ENCODE results near the gene PPP1R14C.

Gene PPP1R14C

DNA sequence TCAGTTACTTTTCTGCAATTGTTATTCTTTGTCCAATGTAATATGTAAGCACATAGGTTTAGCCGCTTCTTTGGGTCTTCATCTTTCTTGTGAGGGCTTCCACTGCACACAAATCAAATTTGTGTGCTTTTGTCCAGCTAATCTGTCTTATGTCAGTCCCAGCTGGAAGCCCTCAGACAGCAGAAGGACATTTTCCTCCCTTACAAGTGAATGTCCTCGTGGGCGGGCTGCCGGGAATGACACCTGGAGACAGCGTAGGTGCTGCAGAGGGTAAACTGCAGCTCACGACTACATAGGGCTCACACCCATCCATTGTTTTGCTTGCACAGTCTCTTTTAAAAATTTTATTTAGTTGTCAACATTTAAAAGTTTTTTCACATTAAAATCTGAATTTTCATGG is 24.6 kb upstream of the PPP1R14C start:
- Histone ChIP-seq H3K9me3 (ENCODE audit: control insufficient read depth in 2 of 2, low read length in 2 of 2) (peaks cover 0 to 2% of the 10 kb centered on the region in 2 donors), H3K9ac (ENCODE audit: low read length in 2 of 2) (no peak overlapping the region), H3K4me1 (ENCODE audit: control insufficient read depth, insufficient read depth, low read length) (no peaks in the 10 kb centered on the region), H3K27ac (ENCODE audit: low read length) (no peak overlapping the region), H3K36me3 (ENCODE audit: control insufficient read depth in 2 of 2, insufficient read depth in 2 of 2, low read length in 2 of 2) (no peaks in the 10 kb centered on the region), H3K27me3 (ENCODE audit: control insufficient read depth in 1 of 2, insufficient read depth in 2 of 2, low read length in 2 of 2) (no peaks in the 10 kb centered on the region), H3K4me3 (ENCODE audit: low read length in 2 of 2) (no peak overlapping the region)

DNA sequence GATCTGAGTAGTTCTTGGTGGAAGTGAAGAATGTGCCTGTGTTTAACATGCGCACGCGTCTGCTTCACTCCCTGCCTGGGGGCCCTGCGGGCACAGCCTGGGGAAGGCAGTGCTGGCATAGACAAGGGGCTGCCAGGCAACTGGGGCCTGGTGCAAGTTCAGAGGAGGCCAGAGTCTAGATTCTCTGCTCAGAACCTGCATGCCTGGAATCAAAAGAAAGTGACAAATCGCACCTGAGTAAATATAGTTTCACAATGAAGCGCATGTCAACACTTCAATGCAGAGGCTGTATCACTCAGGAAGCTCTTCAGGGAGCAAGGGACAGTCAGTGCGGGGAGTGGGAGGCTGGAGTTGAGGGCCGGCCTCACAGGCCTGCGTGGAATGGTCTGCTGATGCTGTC is 24.2 kb upstream of the PPP1R14C start:
- no peaks in the 10 kb centered on the region for H3K27me3 ChIP-seq (ENCODE audit: control insufficient read depth in 1 of 2, insufficient read depth in 2 of 2, low read length in 2 of 2)
- H3K36me3 ChIP-seq (ENCODE audit: control insufficient read depth in 2 of 2, insufficient read depth in 2 of 2, low read length in 2 of 2), result no peaks in the 10 kb centered on the region
- H3K4me1 ChIP-seq (ENCODE audit: control insufficient read depth, insufficient read depth, low read length), result no peaks in the 10 kb centered on the region
- no peak overlapping the region for H3K4me3 ChIP-seq (ENCODE audit: low read length in 2 of 2)
- no peak overlapping the region for H3K27ac ChIP-seq (ENCODE audit: low read length)
- no peaks in the 10 kb centered on the region for H3K9me3 ChIP-seq (ENCODE audit: control insufficient read depth in 2 of 2, low read length in 2 of 2)
- no peak overlapping the region for H3K9ac ChIP-seq (ENCODE audit: low read length in 2 of 2)

DNA sequence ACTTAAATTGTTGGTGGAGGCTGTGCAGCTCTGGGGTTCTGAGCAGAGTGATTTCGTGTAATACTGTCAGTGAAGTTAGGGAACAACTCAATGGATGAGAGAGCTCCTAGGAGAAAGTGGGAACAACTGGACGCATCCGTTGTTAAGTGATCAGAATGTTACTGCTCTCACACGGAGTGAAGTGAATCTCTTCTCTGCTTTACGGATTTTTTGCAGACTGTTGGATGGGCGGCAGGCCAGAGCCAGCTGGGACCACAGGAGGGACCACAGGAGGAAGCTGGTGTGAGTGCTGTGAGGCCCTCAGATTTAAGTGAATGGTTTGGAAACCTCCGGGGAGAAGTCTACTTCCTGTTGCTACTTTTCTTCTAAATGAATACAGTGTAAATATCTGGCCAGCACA is 23.7 kb upstream of the PPP1R14C start:
- H3K4me3 ChIP-seq (ENCODE audit: low read length in 2 of 2), result no peak overlapping the region
- no peaks in the 10 kb centered on the region for H3K9me3 ChIP-seq (ENCODE audit: control insufficient read depth in 2 of 2, low read length in 2 of 2)
- H3K9ac ChIP-seq (ENCODE audit: low read length in 2 of 2), result no peak overlapping the region
- no peaks in the 10 kb centered on the region for H3K36me3 ChIP-seq (ENCODE audit: control insufficient read depth in 2 of 2, insufficient read depth in 2 of 2, low read length in 2 of 2)
- H3K27ac ChIP-seq (ENCODE audit: low read length), result no peak overlapping the region
- no peaks in the 10 kb centered on the region for H3K27me3 ChIP-seq (ENCODE audit: control insufficient read depth in 1 of 2, insufficient read depth in 2 of 2, low read length in 2 of 2)
- H3K4me1 ChIP-seq (ENCODE audit: control insufficient read depth, insufficient read depth, low read length), result no peaks in the 10 kb centered on the region

DNA sequence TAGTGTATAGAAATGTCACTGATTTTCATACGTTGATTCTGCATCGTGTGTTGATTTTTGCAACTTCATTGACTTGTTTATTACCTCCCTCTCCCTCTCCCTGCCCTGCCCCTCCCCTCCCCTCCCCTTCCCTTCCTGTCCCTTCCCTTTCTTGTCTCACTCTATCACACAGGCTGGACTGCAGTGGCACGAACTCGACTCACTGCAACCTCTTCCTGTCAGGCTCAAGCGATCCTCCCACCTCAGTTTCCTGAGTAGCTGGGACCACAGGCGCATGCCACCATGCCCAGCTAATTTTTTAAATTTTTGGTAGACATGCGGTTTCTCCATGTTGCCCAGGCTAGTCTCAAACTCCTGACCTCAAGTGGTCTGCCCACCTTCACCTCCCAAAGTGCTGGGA is 19.2 kb upstream of the PPP1R14C start:
- Histone ChIP-seq H3K36me3 (ENCODE audit: control insufficient read depth in 2 of 2, insufficient read depth in 2 of 2, low read length in 2 of 2) (no peaks in the 10 kb centered on the region), H3K27ac (ENCODE audit: low read length) (no peak overlapping the region), H3K4me3 (ENCODE audit: low read length in 2 of 2) (no peak overlapping the region), H3K27me3 (ENCODE audit: control insufficient read depth in 1 of 2, insufficient read depth in 2 of 2, low read length in 2 of 2) (peaks cover 0 to 2% of the 10 kb centered on the region in 2 donors), H3K9me3 (ENCODE audit: control insufficient read depth in 2 of 2, low read length in 2 of 2) (no peaks in the 10 kb centered on the region), H3K9ac (ENCODE audit: low read length in 2 of 2) (no peak overlapping the region), H3K4me1 (ENCODE audit: control insufficient read depth, insufficient read depth, low read length) (no peaks in the 10 kb centered on the region)

DNA sequence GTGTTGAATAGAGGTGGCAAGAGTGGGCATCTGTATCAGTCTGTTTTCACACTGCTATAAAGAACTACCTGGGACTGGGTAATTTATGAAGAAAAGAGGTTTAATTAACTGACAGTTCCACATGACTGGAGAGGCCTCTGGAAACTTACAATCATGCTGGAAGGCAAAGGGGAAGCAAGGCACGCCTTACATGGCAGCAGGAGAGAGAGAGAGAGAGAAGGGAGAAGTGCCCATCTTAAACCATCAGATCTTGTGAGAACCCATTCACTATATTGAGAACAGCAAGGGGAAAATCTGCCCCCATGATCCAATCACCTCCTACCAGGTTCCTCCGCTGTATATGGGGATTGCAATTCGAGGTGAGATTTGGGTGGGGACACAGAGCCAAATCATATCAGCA is 18.6 kb upstream of the PPP1R14C start:
- H3K9me3 ChIP-seq (ENCODE audit: control insufficient read depth in 2 of 2, low read length in 2 of 2), result no peaks in the 10 kb centered on the region
- H3K9ac ChIP-seq (ENCODE audit: low read length in 2 of 2), result no peak overlapping the region
- no peak overlapping the region for H3K4me3 ChIP-seq (ENCODE audit: low read length in 2 of 2)
- no peaks in the 10 kb centered on the region for H3K4me1 ChIP-seq (ENCODE audit: control insufficient read depth, insufficient read depth, low read length)
- no peaks in the 10 kb centered on the region for H3K36me3 ChIP-seq (ENCODE audit: control insufficient read depth in 2 of 2, insufficient read depth in 2 of 2, low read length in 2 of 2)
- no peak overlapping the region for H3K27ac ChIP-seq (ENCODE audit: low read length)
- H3K27me3 ChIP-seq (ENCODE audit: control insufficient read depth in 1 of 2, insufficient read depth in 2 of 2, low read length in 2 of 2), result peaks cover 0 to 2% of the 10 kb centered on the region in 2 donors

DNA sequence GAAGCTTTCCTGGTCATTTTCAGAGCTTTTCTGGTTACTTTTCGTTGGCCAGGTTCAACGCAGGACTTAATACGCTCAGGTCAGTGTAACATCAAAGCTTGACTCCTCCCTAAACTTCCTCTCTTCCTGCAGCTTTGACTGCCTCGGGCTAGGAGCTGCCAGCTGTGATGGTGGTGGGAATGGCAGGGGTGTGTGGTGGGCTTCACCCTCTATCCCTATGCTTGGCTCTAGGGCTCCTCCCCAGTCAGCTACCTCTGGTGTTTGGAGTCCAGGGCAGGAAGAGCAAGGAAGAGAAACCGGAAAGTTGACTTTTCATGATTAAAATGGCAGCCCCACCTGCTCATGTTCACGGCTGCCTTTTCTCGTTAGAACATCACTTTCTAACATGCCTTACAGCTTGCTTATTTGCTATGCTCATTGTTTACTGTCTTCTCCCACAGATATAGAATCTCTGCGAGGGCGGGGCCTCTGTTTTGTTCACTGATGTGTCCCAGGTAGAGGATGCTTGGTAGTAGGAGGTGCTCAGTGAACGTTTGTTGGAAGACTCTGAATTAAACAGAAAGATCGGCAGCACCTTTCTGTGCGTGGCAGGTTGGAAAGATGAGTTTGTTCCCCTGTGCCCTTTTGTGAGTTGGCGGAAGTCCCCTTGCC is 16.1 kb upstream of the PPP1R14C start:
- H3K27me3 ChIP-seq (ENCODE audit: control insufficient read depth in 1 of 2, insufficient read depth in 2 of 2, low read length in 2 of 2), result peaks cover 0 to 2% of the 10 kb centered on the region in 2 donors
- H3K9me3 ChIP-seq (ENCODE audit: control insufficient read depth in 2 of 2, low read length in 2 of 2), result no peaks in the 10 kb centered on the region
- H3K9ac ChIP-seq (ENCODE audit: low read length in 2 of 2), result no peak overlapping the region
- no peaks in the 10 kb centered on the region for H3K4me1 ChIP-seq (ENCODE audit: control insufficient read depth, insufficient read depth, low read length)
- H3K4me3 ChIP-seq (ENCODE audit: low read length in 2 of 2), result no peak overlapping the region
- H3K27ac ChIP-seq (ENCODE audit: low read length), result no peak overlapping the region
- no peaks in the 10 kb centered on the region for H3K36me3 ChIP-seq (ENCODE audit: control insufficient read depth in 2 of 2, insufficient read depth in 2 of 2, low read length in 2 of 2)

DNA sequence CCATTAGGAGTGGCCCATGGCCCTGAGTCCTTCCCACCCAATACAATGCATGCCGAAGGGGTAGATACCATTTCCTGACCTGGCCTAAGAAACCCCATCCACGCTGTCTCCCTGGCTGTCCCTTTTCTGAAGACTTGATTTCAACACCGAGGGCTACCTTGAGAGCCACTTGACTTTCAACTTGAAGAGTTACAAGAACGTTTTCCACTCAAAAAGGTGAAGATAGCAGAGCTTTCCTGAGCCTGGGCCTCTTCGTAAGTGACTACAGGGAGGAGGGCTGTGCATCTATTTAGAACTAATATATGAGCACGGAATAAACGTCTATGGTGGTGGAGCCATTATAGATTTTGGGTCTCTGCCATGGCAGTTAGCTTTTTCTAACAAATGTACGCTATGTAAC is 14.4 kb upstream of the PPP1R14C start:
- H3K4me1 ChIP-seq (ENCODE audit: control insufficient read depth, insufficient read depth, low read length), result no peaks in the 10 kb centered on the region
- H3K4me3 ChIP-seq (ENCODE audit: low read length in 2 of 2), result no peak overlapping the region
- no peaks in the 10 kb centered on the region for H3K9me3 ChIP-seq (ENCODE audit: control insufficient read depth in 2 of 2, low read length in 2 of 2)
- H3K9ac ChIP-seq (ENCODE audit: low read length in 2 of 2), result no peak overlapping the region
- H3K27me3 ChIP-seq (ENCODE audit: control insufficient read depth in 1 of 2, insufficient read depth in 2 of 2, low read length in 2 of 2), result peaks cover 0 to 2% of the 10 kb centered on the region in 2 donors
- no peaks in the 10 kb centered on the region for H3K36me3 ChIP-seq (ENCODE audit: control insufficient read depth in 2 of 2, insufficient read depth in 2 of 2, low read length in 2 of 2)
- H3K27ac ChIP-seq (ENCODE audit: low read length), result no peak overlapping the region

DNA sequence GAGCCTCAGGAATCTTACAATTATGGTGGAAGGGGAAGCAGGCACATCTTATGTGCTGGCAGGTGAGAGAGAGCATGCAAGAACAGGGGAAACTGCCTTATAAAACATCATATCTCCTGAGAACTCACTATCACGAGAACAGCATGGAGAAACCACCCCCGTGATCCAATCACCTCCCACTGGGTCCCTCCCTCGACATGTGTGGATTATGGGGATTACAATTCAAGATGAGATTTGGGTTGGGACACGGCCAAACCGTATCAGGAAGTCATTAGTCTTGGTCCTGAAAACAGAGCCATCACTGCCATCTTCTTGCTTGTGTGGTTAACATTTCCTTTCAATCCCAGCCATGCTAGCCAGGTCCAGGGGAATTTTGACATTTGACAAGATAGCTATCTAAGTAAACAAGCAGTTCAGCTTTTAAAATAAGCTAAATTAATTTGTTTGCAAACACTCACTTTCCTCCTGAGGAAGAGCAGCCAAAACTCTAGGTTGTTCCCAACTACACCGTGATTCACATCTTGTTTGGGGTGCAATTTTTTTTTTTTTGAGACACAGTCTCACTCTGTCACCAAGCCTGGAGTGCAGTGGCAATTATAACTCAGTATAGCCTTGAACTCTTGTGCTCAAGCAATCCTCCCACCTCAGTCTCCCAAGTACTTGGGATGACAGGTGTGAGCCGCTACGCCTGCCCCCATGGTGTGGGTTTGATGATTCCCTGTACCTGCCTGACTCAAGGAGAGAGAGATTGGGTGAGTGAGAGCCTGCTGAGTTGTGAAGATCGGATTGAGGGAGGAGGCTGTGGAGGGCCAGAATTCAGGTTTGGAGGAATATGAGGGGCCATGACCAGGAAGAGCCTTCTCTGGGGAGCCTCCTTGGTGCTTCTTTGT is 13.0 kb upstream of the PPP1R14C start:
- H3K27me3 ChIP-seq (ENCODE audit: control insufficient read depth in 1 of 2, insufficient read depth in 2 of 2, low read length in 2 of 2), result peaks cover 0 to 2% of the 10 kb centered on the region in 2 donors
- no peak overlapping the region for H3K27ac ChIP-seq (ENCODE audit: low read length)
- H3K36me3 ChIP-seq (ENCODE audit: control insufficient read depth in 2 of 2, insufficient read depth in 2 of 2, low read length in 2 of 2), result no peaks in the 10 kb centered on the region
- H3K9ac ChIP-seq (ENCODE audit: low read length in 2 of 2), result no peak overlapping the region
- H3K4me3 ChIP-seq (ENCODE audit: low read length in 2 of 2), result no peak overlapping the region
- no peaks in the 10 kb centered on the region for H3K4me1 ChIP-seq (ENCODE audit: control insufficient read depth, insufficient read depth, low read length)
- no peaks in the 10 kb centered on the region for H3K9me3 ChIP-seq (ENCODE audit: control insufficient read depth in 2 of 2, low read length in 2 of 2)

DNA sequence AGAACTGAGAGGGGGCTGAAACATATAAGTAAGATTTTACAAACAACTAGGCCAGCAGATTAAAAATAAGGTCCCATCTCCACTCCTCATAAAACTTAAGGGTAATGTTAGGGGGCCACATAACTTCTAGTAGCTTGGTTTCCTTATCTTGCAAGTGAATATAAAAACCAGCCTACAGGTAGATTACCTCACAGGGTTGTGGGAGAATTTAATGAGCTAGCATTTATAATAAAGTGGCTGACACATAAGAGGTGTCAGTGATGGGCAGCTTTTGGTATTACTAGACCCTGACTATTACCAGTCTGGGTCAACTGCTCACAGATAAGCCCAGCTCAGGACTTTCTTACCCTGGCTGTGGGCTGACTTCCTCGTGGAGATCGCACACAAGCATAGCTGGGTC is 9.2 kb upstream of the PPP1R14C start:
- Histone ChIP-seq H3K4me3 (ENCODE audit: low read length in 2 of 2) (no peak overlapping the region), H3K9ac (ENCODE audit: low read length in 2 of 2) (no peak overlapping the region), H3K27me3 (ENCODE audit: control insufficient read depth in 1 of 2, insufficient read depth in 2 of 2, low read length in 2 of 2) (no peaks in the 10 kb centered on the region), H3K27ac (ENCODE audit: low read length) (no peak overlapping the region), H3K4me1 (ENCODE audit: control insufficient read depth, insufficient read depth, low read length) (no peaks in the 10 kb centered on the region), H3K36me3 (ENCODE audit: control insufficient read depth in 2 of 2, insufficient read depth in 2 of 2, low read length in 2 of 2) (no peaks in the 10 kb centered on the region), H3K9me3 (ENCODE audit: control insufficient read depth in 2 of 2, low read length in 2 of 2) (no peaks in the 10 kb centered on the region)

DNA sequence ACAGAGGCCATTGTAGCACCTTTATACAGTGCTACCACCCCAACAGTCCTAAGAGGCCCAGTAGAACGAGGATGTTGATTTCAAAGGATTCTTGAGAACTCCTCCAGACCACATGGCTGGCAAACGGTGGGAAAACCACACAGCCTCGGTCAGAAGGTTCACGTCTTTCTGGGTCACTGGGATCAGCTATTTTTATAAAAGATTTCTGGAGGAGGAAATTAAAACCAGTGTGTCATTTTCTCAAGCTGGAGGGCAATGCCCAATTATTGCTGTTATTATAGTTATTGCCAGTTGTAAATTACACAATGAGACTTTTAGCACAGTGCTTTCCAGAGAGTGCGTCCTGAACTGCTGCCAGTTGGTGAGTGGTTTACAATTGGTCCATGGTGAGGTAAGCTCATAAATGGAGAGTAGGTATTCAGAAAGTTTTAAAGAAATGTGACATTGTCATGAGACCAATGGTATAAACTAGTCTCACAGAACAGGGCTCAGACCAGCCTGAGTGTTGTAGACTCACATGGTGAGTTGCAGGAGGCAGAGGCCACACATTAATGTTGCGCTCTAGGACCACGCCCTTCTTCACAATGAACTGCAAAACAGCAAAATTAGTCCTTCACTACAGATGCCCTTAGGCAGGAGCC is 8.4 kb upstream of the PPP1R14C start:
- Histone ChIP-seq H3K4me3 (ENCODE audit: low read length in 2 of 2) (no peak overlapping the region), H3K4me1 (ENCODE audit: control insufficient read depth, insufficient read depth, low read length) (no peaks in the 10 kb centered on the region), H3K9ac (ENCODE audit: low read length in 2 of 2) (no peak overlapping the region)

More for the DNA sequence above, 8.4 kb upstream of the PPP1R14C start:
- Histone ChIP-seq H3K36me3 (ENCODE audit: control insufficient read depth in 2 of 2, insufficient read depth in 2 of 2, low read length in 2 of 2) (no peaks in the 10 kb centered on the region), H3K27ac (ENCODE audit: low read length) (no peak overlapping the region), H3K9me3 (ENCODE audit: control insufficient read depth in 2 of 2, low read length in 2 of 2) (no peaks in the 10 kb centered on the region), H3K27me3 (ENCODE audit: control insufficient read depth in 1 of 2, insufficient read depth in 2 of 2, low read length in 2 of 2) (no peaks in the 10 kb centered on the region)

All from stomach smooth muscle (tissue), 2 donors.